Kidney epithelial cell (primary cell): ENCODE results near the gene RUNX1. TPM values are rescaled to one million over a fixed set of nuclear protein-coding genes. Genes with fewer than 3 reads are reported as not detected.
"Not testable (repeated sequence)": the region's sequence is repeated elsewhere in the genome, so short reads cannot be mapped to it uniquely, and the experiment has no call there.

Source experiments
- DNase-seq: peaks from one replicate; pipeline ENCODE4 v3.0.0-alpha.2; 2010; ENCODE audit warnings: low read depth
- H3K27me3 ChIP-seq: 2 replicates; pipeline ENCODE4 v1.6.0; 2011; ENCODE audit warnings: low read length; ENCODE audit not compliant: control insufficient read depth, insufficient read depth
- H3K36me3 ChIP-seq: 2 replicates; pipeline ENCODE4 v1.5.1; 2011; ENCODE audit warnings: low read length; ENCODE audit not compliant: control insufficient read depth, insufficient read depth
- H3K4me3 ChIP-seq: 2 replicates; pipeline ENCODE4 v1.5.1; 2011; ENCODE audit warnings: low read depth, mild to moderate bottlenecking, control low read depth, low read length
- total RNA-seq: library from RNA; depleted of rRNA; stranded (reverse); fragments of >200 nt; gene quantifications from 2 replicates; pipeline ENCODE4 v1.2.3, GENCODE V29; 2015
- TF ChIP-seq, protein P1 (sequence below): IDR thresholded peaks from 2 replicates; pipeline ENCODE4 v1.5.1; 2011; ENCODE audit warnings: mild to moderate bottlenecking, moderate library complexity, low read length, control low read depth, inconsistent platforms; ENCODE audit not compliant: insufficient read depth, poor library complexity, severe bottlenecking

The RUNX1 gene
- total RNA-seq, 1 donor from 2014 or later = 43.0 TPM

DNA sequence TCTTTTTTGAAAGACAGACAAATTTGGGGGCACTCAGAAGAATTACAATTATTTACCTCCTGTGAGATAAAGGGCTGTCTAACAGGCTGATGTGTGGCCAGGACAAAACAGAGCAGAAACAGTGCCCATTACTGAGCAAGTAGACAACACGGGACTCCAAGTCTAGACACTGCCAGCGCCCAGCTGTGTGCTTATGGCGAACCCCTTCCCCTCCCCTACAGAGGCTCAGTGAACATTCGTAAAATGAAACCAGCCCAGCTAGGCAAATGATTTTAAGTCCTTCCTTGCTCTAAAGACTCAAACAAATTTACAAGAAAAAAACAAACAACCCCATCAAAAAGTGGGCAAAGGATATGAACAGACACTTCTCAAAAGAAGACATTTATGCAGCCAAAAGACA, 91.1 kb downstream of the RUNX1 start:
- Histone ChIP-seq H3K27me3 (no peaks in the 10 kb centered on the region), H3K36me3 (no peaks in the 10 kb centered on the region), H3K4me3 (no peak overlapping the region)
- TF ChIP-seq, protein P1, sequence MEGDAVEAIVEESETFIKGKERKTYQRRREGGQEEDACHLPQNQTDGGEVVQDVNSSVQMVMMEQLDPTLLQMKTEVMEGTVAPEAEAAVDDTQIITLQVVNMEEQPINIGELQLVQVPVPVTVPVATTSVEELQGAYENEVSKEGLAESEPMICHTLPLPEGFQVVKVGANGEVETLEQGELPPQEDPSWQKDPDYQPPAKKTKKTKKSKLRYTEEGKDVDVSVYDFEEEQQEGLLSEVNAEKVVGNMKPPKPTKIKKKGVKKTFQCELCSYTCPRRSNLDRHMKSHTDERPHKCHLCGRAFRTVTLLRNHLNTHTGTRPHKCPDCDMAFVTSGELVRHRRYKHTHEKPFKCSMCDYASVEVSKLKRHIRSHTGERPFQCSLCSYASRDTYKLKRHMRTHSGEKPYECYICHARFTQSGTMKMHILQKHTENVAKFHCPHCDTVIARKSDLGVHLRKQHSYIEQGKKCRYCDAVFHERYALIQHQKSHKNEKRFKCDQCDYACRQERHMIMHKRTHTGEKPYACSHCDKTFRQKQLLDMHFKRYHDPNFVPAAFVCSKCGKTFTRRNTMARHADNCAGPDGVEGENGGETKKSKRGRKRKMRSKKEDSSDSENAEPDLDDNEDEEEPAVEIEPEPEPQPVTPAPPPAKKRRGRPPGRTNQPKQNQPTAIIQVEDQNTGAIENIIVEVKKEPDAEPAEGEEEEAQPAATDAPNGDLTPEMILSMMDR = no peak
- DNase-seq = no peak

DNA sequence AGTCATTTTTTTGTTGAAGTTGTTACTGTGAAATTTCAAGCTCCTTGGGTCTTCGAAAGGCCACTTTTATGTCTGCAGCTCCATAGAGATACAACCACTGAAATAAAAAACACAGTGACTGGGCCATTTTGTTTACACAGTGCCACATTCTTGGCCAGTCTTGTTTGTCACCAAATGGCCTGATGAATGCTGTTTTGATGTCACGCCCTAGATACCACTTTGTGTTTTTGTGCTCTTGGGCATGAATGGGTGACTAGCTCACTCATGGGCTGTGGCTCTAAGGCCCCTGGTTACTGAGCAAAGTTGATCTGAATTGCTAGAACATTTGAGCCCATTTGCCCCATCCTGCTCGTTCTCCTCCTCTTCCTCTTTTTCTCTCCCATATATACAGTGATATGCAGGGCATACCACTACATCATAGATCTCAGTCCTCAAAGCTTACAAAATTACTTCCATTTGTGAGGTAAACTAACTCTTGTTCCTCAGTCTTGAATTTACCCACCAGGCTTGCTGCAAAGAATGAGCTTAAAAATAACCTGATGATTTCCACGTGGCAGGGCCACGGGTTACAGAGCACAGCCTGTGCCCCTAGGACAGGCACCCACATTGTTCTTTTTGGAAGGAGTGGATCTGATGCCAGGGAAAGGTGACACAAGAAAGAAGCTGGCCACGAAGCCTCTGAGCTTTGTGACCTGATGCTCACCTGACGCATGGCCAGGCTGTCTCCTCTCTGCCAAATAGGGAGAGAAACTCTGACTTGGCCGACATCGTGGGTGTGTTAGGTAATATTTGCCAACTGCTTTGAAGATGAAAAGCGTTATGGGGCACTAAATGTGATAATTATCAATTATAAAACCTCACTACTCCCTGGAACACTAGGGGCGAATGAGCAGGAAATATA, 92.4 kb downstream of the RUNX1 start:
- TF ChIP-seq, protein P1 = no peak
- Histone ChIP-seq H3K27me3 (no peaks in the 10 kb centered on the region), H3K4me3 (no peak overlapping the region), H3K36me3 (no peaks in the 10 kb centered on the region)
- no peak for DNase-seq

DNA sequence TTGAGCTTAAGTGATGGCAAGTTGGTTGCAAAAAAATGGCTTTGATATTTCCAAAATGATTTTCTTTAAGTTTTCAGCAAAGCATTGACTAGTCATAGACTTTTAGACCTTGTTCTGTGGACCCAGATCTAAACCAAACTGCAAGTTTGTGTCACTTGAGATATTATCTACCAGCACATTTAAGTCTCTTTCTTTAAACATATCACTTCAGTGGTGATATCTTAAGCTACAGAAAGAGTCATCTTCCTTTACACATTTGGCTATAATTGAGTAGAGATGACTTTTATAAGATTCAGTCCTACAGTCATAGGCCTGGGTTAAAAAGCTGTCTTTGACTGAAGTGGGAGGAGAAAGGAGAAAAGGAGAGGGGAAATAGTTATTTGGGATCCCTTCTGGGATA, 95.2 kb downstream of the RUNX1 start:
- H3K27me3 ChIP-seq = no peaks in the 10 kb centered on the region
- TF ChIP-seq, protein P1 = no peak
- DNase-seq = no peak

DNA sequence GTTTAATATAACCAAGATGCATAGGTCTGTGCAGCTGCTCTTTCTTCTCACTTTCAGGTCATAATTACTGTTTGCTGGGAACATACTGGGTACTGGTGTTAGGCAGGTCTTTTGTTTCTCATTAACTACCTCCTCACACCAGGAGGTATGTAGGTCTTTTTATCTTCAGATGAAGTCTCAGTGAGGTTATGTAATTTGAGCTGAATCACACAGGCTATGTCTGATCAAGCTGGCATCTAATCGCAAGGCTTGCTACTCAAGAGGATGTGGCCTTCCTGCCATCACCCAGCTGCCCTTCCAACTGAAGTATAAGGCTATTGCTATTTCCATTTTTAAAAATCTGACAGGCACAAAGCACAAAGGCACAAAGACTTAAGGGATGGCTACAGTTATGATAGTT, 96.4 kb downstream of the RUNX1 start:
- TF ChIP-seq, protein P1 = no peak
- Histone ChIP-seq H3K27me3 (no peaks in the 10 kb centered on the region), H3K4me3 (no peak overlapping the region), H3K36me3 (peaks cover 1% of the 10 kb centered on the region)
- DNase-seq = peak; percentile 73

More for the DNA sequence above, 95.2 kb downstream of the RUNX1 start:
- peaks cover 1% of the 10 kb centered on the region for H3K36me3 ChIP-seq
- H3K4me3 ChIP-seq = no peak overlapping the region

DNA sequence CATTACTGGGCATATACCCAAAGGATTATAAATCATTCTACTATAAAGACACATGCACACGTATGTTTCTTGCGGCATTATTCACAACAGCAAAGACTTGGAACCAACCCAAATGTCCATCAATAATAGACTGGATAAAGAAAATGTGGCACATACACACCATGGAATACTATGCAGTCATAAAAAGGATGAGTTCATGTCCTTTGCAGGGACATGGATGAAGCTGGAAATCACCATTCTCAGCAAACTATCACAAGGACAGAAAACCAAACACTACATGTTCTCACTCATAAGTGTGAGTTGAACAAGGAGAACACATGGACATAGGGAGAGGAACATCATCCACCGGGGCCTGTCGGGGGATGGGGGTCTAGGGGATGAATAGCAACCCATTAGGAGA, 97.2 kb downstream of the RUNX1 start:
- H3K4me3 ChIP-seq, DNase-seq, H3K27me3 ChIP-seq, H3K36me3 ChIP-seq: not testable (repeated sequence)

DNA sequence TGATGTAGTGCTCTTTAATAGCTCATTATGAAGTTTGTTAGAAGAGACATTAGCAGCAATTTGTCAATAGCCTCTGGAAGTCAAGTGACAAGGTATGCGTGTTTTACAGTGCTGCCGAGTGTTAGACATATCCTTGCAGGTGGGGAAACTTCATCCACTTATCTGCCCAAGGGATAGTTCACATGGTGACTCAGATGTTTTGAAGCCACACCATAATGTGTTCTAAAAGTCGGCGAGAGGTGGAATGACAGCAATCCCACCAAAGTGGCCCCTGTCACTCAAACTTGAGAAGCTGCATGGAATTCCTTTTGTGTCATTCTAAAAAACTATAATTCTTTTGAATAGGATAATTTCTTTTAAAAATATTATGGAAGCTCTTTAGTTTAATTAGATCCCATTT, 98.1 kb downstream of the RUNX1 start:
- TF ChIP-seq, protein P1 = no peak
- H3K4me3 ChIP-seq = no peak overlapping the region
- DNase-seq = no peak
- H3K36me3 ChIP-seq = peaks cover 1% of the 10 kb centered on the region
- H3K27me3 ChIP-seq = no peaks in the 10 kb centered on the region
